Fibroblast of peridontal ligament (primary cell): ENCODE measurements around the gene FOXI2.

Source experiments
- DNase-seq: peaks from one replicate; pipeline ENCODE4 v3.0.0-alpha.2; 2010; ENCODE audit errors: extremely low read depth

Gene FOXI2

GRCh38 chr10:127736915-127737562, at the start of gene FOXI2:
FOXI2 (plus strand) TSS chr10:127737185; CDS start chr10:127737274, 89 bp downstream.
- no peak for DNase-seq

GRCh38 chr10:127687548-127687947, 49.4 kb upstream of the FOXI2 start:
- no peak for DNase-seq

DNA sequence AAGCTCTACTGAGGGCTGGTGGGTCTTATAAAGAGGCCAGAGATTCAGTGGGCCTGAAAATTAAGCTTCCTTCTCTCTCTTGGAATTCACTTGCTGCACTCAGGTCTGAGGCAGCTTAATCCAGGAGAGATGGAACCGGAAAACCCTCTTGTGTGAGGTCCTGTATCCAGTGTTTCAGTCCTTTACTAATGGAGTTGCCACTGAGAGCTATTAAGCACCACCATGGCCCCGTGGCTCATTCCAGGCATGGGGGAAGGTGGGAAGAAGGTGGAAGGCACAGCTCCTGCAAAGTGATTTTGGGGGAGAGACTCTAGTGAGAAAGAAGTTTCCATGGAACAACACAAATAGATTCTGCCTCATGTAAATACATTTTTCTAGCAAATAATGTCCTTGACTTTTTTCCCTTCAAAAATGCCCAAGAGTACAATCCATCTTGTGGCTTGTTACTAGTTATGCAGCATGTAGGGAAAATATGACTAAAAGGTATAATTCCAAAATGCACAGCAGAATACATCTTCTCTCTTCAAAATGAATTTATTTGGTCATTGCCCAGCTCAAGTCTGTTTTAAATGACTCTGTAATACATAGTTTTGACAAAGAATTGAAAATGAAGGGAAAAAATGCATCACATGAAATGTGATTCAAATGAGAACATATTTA, 46.7 kb upstream of the FOXI2 start:
- DNase-seq = no peak

DNA sequence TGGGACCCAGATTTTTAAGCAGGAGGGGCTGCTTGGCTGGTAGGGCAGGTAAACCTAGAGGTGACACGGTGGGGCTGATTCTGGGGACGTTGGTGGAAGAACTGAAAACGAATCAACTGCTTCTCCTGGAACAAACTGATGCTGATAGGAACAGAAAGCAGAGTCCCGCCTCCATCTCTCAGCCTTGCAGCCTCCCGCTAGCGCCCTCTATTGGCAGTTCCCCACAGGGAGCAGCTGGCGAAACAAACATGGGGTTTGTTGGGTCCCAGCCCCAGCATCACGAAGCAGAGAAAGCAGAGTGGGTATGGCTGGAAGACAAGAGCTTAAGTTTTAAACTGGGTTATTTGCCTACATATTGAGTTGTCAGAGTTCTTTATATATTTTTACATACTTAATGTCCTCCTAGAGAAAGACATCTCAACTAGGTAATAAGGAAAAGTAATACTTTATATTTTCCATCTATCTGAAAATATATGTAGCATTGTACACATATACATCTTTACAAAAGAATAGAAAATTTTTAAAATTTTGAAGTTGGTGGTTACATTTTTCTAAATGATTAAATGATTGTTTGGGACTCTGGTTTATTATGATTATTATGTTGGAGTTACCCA, 42.3 kb upstream of the FOXI2 start:
- DNase-seq = no peak

DNA sequence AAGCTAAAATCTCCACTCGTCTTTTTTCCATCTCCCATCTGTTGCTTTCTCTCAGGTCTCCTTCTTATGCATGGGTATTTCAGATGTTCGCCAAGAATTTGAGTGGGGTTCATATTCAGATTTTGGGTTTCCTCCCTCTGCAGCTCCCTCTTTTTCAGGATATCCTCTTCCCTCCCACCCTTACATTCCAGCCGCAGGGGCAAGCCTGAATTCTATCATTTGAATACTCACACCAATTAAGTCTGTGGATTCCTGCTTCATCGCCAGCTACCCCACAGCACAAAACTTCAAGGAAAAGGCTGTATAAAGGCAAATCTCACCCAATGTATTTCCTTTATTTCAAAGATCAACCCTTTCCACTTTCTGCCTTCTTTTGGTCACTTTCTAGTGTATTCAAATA, 41.6 kb upstream of the FOXI2 start:
- DNase-seq = no peak

- DNase-seq = no peak
Measured at GRCh38 chr10:127698886-127699285, 38.1 kb upstream of the FOXI2 start.

DNA sequence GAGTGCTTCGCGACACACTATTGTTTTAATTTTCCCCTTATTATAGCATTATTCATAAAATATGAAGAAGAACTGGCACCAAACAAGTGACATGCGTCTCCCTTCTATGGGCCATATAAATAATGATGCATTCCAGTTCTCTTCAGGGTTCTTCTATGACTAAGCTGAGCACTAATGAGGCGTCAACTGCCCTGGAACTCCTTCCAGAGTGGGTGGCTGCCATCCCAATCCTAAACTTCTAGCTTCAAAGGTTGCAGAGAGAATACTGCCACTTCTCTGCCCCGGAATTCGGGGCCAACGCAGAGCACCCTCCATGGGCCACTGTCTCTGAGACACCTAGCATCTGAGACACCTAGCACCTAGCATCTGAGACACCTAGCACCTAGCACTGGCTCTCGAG, 37.7 kb upstream of the FOXI2 start:
- DNase-seq = no peak

- no peak for DNase-seq
Measured at GRCh38 chr10:127702271-127702670, 34.7 kb upstream of the FOXI2 start.

GRCh38 chr10:127715249-127715648, 21.7 kb upstream of the FOXI2 start:
- DNase-seq = no peak

DNA sequence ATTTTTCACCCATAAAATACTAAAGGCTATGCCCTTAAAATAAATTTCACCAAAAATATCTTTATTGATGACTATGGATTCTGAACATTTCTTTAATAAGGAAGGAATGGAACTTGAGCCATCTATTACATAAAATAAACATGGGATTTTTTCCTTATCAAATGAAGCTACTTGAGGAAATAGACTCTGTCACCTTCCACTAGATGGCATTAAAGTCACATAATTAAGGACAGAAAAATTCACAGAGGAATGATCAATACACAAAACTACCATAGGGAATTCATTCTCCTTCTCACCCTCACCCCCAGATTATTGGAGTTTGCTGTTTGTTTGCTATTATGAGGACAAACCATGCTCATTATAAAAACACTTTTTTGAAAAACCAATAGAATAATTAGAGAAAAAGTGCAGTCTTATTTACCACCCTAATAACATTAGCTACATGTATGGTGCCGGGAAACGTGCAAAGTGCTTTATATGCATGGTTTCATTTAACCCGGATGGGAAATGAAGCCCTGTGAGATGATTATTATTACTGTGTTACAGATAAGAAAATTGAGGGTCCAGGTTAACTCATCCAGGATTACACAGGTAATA, 21.1 kb upstream of the FOXI2 start:
- peak; percentile 2 for DNase-seq

GRCh38 chr10:127720142-127720541, 16.8 kb upstream of the FOXI2 start:
- no peak for DNase-seq

DNA sequence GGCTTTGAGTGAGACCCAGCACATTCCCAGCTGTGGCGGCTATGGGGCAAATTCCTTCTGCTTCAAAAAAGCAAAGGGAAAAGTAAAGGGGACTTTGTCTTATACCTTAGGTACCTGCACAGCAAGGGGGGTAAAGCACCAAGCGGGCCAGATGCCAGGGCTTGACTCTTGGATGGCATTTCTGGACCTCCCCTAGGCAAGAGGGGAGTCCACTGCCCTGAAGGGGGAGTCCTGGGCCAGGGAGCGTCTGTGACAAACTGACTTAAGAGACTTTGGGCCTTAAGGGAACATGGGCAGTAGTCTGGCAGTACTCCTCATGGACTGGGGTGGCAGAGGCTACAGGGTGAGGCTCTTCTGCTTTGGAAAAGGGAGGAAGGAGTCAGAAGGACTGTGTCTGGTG, 16.1 kb upstream of the FOXI2 start:
- DNase-seq = no peak

GRCh38 chr10:127734753-127735152, 2.2 kb upstream of the FOXI2 start:
- no peak for DNase-seq

DNA sequence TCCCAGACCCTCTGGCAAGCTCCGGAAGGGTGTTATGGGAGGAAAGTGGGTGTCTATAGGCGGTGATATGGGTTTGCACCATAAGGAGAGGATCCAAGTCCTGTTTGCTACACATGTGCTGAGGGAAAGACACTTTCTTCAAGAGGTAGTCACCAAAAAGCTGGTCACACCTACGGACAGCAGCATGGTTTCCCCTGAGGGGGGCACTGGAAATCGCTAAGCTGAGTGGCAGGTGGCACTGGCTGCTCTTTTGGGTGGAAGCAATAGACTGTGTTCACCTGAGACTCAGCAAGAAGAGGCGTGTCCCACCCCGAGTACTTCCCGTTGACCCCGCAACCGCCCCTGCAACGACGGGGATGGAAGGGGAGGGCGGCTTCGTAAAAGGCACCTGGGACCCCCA, 1.8 kb upstream of the FOXI2 start:
- no peak for DNase-seq

GRCh38 chr10:127735723-127736221, 1.2 kb upstream of the FOXI2 start:
- no peak for DNase-seq

DNA sequence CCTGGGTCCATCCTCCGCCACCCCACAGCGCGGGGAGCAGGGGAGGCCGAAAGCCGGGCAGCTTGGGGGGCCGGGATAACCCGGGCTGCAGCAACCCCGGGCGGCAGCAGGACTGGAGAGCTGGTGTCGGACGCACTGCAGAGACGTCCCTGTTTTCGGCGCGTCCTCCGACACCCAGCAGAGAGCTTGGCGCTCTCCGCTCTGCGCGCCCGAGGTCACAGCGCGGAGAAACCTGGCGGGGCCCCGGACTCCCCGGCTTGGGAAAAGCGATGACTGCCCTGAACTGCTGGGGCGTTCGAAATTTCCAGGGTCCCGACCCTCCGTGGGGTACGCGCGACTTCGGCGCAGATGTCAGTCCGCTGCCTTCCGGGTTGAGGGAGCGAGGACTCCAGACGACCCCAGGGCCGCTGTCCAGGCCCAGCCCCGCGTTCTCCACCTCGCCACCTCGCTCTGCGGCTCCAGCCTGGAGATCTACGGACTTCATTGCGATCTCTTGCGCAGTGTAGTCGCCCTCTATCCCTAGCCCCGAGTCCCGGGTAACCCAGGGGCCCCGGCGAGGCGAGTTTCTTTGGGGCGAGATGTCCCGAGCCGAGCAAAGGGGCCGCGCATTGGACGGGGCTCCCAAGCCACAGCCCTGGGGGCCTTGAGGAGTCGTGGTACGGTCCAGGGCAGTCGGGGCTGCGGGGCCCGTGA, 617 bp upstream of the FOXI2 start:
- no peak for DNase-seq

- DNase-seq = no peak
Measured at GRCh38 chr10:127737563-127738511, 852 bp downstream of the FOXI2 start.

- no peak for DNase-seq
Measured at GRCh38 chr10:127738512-127739424, 1.8 kb downstream of the FOXI2 start.

DNA sequence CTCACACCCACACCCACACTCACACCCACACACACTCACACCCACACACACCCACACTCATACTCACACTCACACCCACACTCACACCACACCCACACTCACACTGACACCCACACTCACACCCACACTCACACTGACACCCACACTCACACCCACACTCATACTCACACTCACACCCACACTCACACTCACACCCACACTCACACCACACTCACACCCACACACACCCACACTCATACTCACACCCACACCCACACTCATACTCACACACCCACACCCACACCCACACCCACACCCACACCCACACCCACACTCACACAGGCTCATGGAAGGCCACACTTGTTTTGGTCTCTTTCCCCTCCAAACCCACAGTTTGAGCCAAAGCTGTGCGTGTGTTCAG, 2.9 kb downstream of the FOXI2 start:
- DNase-seq = no peak

- no peak for DNase-seq
Measured at GRCh38 chr10:127740596-127740995, 3.6 kb downstream of the FOXI2 start.
